Transverse colon (tissue), 4 donors: Measurements from ENCODE around the gene ACAP2. TPM values are rescaled to one million over a fixed set of nuclear protein-coding genes. Genes with fewer than 3 reads are reported as not detected.

Experiments
- DNase-seq: peaks from one replicate; pipeline ENCODE4 v3.0.0-alpha.2; 2019
- H3K27ac ChIP-seq, 4 donors: fragments of 200-600 bp; sonication (generic); 2 replicates each; pipeline ENCODE4 v1.5.1; 2016 to 2018; ENCODE audit warnings: inconsistent platforms in 4 of 4
- H3K27me3 ChIP-seq: fragments of 200-600 bp; sonication (generic); 2 replicates; pipeline ENCODE4 v1.5.1; 2017; ENCODE audit warnings: inconsistent platforms
- H3K36me3 ChIP-seq, 4 donors: fragments of 200-600 bp; sonication (generic); 2 replicates each; pipeline ENCODE4 v1.5.1; 2017 to 2019; ENCODE audit warnings: inconsistent platforms in 4 of 4
- H3K4me1 ChIP-seq, 4 donors: fragments of 200-600 bp; sonication (generic); 2 replicates each; pipeline ENCODE4 v1.5.1; 2017 to 2020; ENCODE audit warnings: inconsistent platforms in 4 of 4
- H3K4me3 ChIP-seq, 4 donors: fragments of 200-600 bp; sonication (generic); 1 replicate in 1 of 4; 2 replicates in 3 of 4; pipeline versions ENCODE4 v1.5.1 to v1.6.1; 2017 to 2019; ENCODE audit warnings: inconsistent platforms in 4 of 4
- H3K9me3 ChIP-seq, 2 donors: fragments of 200-600 bp; sonication (generic); 2 replicates each; pipeline ENCODE4 v1.5.1; 2017 to 2019; ENCODE audit warnings: inconsistent platforms in 2 of 2
- EP300 ChIP-seq: sonication (generic); formaldehyde crosslinking; IDR thresholded peaks from one replicate; pipeline ENCODE4 v1.6.1; 2017; ENCODE audit warnings: antibody characterized with exemption, low read depth
- POLR2A ChIP-seq: fragments of 450-650 bp; IDR thresholded peaks from one replicate; pipeline ENCODE4 v1.6.1; 2016; ENCODE audit warnings: antibody characterized with exemption, mild to moderate bottlenecking, moderate library complexity
- POLR2AphosphoS5 ChIP-seq, 3 donors: sonication (generic); formaldehyde crosslinking; IDR thresholded peaks; one replicate each; pipeline ENCODE4 v1.6.1; 2016; ENCODE audit warnings: antibody characterized with exemption in 3 of 3
- WGBS, 2 donors: methylation state at CpG; one replicate each; pipeline ENCODE4 v1.1.5; 2018; ENCODE audit warnings: low coverage in 1 of 2; 5-methylcytosine and 5-hydroxymethylcytosine counted together
- in situ Hi-C, 4 donors: fragments of 200-750 bp; cut with MboI; loops; one replicate each; pipeline versions ENCODE4 v1.15.0 to v1.15.1; 2017; ENCODE audit warnings: low sequenced_read_pairs in 3 of 4, low pct_ligation_motif_present in 1 of 4, low pct_unique_long_range_greater_than_20kb in 1 of 4
- intact Hi-C: fragments of 100-400 bp; cut with DNase I; formaldehyde crosslinking; loops from one replicate; pipeline ENCODE4 v1.15.1; 2023; ENCODE audit warnings: low total_unique reads
- total RNA-seq, 4 donors: library from RNA; depleted of rRNA; stranded (reverse); fragments of >200 nt; gene quantifications; one replicate each; pipeline ENCODE4 v1.1.0, GENCODE V29; 2016
- TF ChIP-seq, protein P1 (sequence below), 5 experiments: fragments of 200-600 bp in 3 of 5; fragments of 450-650 bp in 2 of 5; sonication (generic) in 3 of 5; IDR thresholded peaks; 1 replicate in 2 of 5; 2 replicates in 3 of 5; pipeline ENCODE4 v1.5.1; 2016 to 2017; ENCODE audit warnings: antibody characterized with exemption in 5 of 5, inconsistent platforms in 3 of 5, mild to moderate bottlenecking in 2 of 5, moderate library complexity in 1 of 5

Gene ACAP2
- total RNA-seq, 4 donors from 2014 or later: 17.3 to 97.5 (median 64.6) TPM

DNA sequence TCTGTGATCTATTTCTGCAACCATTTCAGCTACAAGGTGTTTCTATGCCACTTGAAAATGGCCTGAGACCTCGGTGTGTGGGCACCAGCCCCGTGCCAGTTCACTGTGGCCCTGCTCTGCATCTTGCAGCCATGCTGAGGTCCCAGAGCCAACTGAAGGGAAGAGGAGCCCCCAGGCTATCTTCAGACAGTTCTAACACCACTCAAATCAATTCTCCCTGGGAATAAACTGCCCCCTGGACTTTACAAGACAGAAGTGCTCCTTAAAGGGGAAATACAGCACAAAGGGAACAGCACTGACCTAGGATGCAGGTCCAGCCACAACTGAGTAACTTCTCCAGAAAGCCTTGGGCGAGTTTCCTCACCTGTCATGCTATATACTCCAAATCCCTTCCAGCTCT, 175.7 kb downstream of the ACAP2 start:
- Histone ChIP-seq H3K9me3 (no peaks in the 10 kb centered on the region), H3K36me3 (no peaks in the 10 kb centered on the region), H3K4me3 (no peak overlapping the region), H3K27ac (no peak overlapping the region), H3K27me3 (no peaks in the 10 kb centered on the region), H3K4me1 (peaks cover 13 to 21% (median 20%) of the 10 kb centered on the region in 4 donors)
- intact Hi-C loops: loop anchor here (10.0 kb wide), 1 partner anchor 262 kb away; no protein-coding TSS in a partner anchor
- 82% methylated on average over 3 of the region's 3 CpGs; no CpG with 5 or more reads in 1 of the 2 donors for WGBS, 2 donors
- TF ChIP-seq POLR2A: no peak
- no peak for TF ChIP-seq POLR2AphosphoS5 (IDR thresholded peaks at IDR 0.05)
- TF ChIP-seq, protein P1, sequence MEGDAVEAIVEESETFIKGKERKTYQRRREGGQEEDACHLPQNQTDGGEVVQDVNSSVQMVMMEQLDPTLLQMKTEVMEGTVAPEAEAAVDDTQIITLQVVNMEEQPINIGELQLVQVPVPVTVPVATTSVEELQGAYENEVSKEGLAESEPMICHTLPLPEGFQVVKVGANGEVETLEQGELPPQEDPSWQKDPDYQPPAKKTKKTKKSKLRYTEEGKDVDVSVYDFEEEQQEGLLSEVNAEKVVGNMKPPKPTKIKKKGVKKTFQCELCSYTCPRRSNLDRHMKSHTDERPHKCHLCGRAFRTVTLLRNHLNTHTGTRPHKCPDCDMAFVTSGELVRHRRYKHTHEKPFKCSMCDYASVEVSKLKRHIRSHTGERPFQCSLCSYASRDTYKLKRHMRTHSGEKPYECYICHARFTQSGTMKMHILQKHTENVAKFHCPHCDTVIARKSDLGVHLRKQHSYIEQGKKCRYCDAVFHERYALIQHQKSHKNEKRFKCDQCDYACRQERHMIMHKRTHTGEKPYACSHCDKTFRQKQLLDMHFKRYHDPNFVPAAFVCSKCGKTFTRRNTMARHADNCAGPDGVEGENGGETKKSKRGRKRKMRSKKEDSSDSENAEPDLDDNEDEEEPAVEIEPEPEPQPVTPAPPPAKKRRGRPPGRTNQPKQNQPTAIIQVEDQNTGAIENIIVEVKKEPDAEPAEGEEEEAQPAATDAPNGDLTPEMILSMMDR (IDR thresholded peaks at IDR 0.05): no peak
- in situ Hi-C loops: loop anchor here in 3 of 4 donors (10.0 kb wide), 2 partner anchors 582 to 592 kb away; partner anchors contain the start of genes FAM43A (in 2 of the 3) and LSG1 (in 1 of the 3)
- DNase-seq: no peak

DNA sequence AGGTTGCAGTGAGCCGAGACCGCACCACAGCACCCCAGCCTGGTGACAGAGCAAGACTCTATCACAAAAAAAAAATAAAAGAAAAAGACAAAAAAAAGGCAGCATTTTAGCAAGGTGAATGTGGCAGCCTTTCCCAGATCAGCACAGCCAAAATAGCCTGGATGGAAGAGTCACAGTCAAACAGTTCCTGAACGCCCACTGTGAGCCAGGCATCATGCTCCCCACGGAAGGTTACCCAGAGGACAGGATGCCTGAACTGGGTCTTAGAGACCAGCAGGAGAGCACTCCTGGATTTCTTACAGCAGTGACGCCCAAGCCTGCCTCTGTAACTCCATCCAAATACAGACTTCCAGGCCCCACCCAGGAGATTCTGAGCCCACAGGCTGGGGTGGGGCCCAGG, 176.4 kb downstream of the ACAP2 start:
- no peak for DNase-seq

DNA sequence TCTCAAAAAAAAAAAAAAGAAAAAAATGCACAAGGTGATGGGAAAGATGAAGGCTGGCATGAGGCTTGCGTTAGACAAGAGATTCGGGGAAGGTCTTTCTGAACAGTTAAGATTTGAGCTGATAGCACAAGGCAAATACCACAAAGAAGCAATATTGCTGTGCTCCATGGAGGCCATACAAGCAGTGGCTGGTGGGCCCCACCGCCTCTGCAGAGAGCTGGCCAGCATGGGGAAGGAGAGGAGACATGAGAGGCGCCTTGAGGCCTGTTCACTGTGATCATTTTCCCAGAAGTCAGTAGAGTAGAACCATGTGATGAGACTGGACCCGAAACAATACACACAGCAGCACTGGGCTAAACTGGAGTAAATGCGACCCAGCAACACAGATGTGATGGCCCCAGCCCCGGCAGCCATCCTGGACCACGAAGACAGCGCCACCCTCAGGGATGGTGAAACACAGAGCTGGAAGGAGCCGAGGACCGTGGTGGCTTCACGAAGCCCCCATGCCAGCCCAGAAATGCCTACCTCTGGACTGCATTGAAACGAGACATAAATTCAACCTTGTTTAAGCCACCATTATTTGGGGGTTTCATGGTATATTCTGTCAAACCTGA, 177.3 kb downstream of the ACAP2 start:
- TF ChIP-seq POLR2AphosphoS5 (IDR thresholded peaks at IDR 0.05) (no peak), POLR2A (no peak), EP300 (no peak)
- TF ChIP-seq, protein P1 (IDR thresholded peaks at IDR 0.05): no peak
- Histone ChIP-seq H3K4me3 (no peak overlapping the region), H3K36me3 (no peaks in the 10 kb centered on the region), H3K27ac (no peak overlapping the region), H3K9me3 (no peaks in the 10 kb centered on the region), H3K27me3 (no peaks in the 10 kb centered on the region), H3K4me1 (peaks cover 13 to 24% (median 22%) of the 10 kb centered on the region in 4 donors)
- intact Hi-C loops (loop anchor here (10.0 kb wide), 1 partner anchor 261 kb away; no protein-coding TSS in a partner anchor), in situ Hi-C loops (loop anchor here in 3 of 4 donors (10.0 kb wide), 2 partner anchors 581 to 591 kb away; partner anchors contain the start of genes FAM43A (in 2 of the 3) and LSG1 (in 1 of the 3))
- no peak for DNase-seq
- WGBS, 2 donors: 88 to 97% methylated on average over 7 to 13 of the region's 13 CpGs

More for the DNA sequence above, 176.4 kb downstream of the ACAP2 start:
- 87 to 89% methylated on average over 4 to 5 of the region's 5 CpGs for whole genome bisulfite sequencing, 2 donors
- no peak overlapping the region for H3K27ac ChIP-seq
- TF ChIP-seq POLR2A (no peak), EP300 (no peak), POLR2AphosphoS5 (IDR thresholded peaks at IDR 0.05) (no peak)
- TF ChIP-seq, protein P1 (IDR thresholded peaks at IDR 0.05): no peak
- H3K4me1 ChIP-seq: peaks cover 8 to 16% (median 15%) of the 10 kb centered on the region in 4 donors
- H3K27me3 ChIP-seq: no peaks in the 10 kb centered on the region
- H3K36me3 ChIP-seq: no peaks in the 10 kb centered on the region
- H3K9me3 ChIP-seq: no peaks in the 10 kb centered on the region
- intact Hi-C loops (loop anchor here (10.0 kb wide), 1 partner anchor 262 kb away; no protein-coding TSS in a partner anchor), in situ Hi-C loops (loop anchor here in 3 of 4 donors (10.0 kb wide), 2 partner anchors 582 to 592 kb away; partner anchors contain the start of genes FAM43A (in 2 of the 3) and LSG1 (in 1 of the 3))
- no peak overlapping the region for H3K4me3 ChIP-seq

DNA sequence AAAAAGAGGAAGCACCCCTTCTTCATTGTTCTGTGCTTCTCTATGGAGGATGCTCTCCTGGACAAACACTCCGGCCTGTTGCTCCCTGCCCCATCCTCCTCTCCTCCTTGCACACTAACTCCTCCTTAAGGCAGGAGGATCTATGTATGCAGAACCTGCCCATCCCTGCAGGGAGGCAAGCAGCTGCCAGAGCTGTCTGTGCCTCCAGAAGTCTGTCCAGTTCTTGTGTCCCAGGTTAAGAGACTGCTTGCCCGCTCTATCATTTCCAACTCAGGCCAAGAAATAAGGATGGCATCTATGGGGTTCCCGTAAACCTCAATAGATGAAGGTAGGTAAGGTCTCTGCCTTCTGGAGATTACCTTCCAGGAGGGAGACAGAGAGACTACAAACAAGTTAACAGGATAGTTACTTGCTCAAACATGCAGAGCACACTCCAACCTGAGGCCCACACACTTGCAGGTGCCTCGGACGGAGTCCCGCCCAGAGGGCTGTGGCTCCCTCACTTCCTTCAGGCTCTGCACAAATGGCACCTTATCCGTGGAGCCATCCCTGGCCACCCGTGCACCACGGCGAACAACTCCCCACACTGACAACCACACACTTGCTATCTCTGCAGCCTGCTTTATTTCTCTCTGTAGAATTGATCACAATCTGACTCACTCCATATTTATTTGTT, 178.8 kb downstream of the ACAP2 start:
- Histone ChIP-seq H3K4me1 (peaks cover 11 to 19% (median 16%) of the 10 kb centered on the region in 4 donors), H3K9me3 (no peaks in the 10 kb centered on the region), H3K27me3 (no peaks in the 10 kb centered on the region), H3K36me3 (no peaks in the 10 kb centered on the region), H3K4me3 (no peak overlapping the region), H3K27ac (no peak overlapping the region)
- no peak for DNase-seq
- WGBS, 2 donors: 82 to 91% methylated on average over 3 to 10 of the region's 10 CpGs
- intact Hi-C loops (loop anchor here (5.0 to 10.0 kb wide), 2 partner anchors 157 to 259 kb away; no protein-coding TSS in a partner anchor), in situ Hi-C loops (loop anchor here in 3 of 4 donors (10.0 kb wide), 2 partner anchors 579 to 589 kb away; partner anchors contain the start of genes FAM43A (in 2 of the 3) and LSG1 (in 1 of the 3))
- no peak for TF ChIP-seq POLR2AphosphoS5 (IDR thresholded peaks at IDR 0.05)
- TF ChIP-seq EP300: no peak
- no peak for TF ChIP-seq POLR2A
- TF ChIP-seq, protein P1 (IDR thresholded peaks at IDR 0.05): no peak
